ENCODE results near the gene HOXA6. TPM values are rescaled to one million over a fixed set of nuclear protein-coding genes. Genes with fewer than 3 reads are reported as not detected.

The HOXA6 gene
- total and polyA plus RNA-seq, 2 donors (not counting 3 experiments of a cell fraction or from before 2014, with no cell fraction given): 10.0 to 20.7 TPM

DNA sequence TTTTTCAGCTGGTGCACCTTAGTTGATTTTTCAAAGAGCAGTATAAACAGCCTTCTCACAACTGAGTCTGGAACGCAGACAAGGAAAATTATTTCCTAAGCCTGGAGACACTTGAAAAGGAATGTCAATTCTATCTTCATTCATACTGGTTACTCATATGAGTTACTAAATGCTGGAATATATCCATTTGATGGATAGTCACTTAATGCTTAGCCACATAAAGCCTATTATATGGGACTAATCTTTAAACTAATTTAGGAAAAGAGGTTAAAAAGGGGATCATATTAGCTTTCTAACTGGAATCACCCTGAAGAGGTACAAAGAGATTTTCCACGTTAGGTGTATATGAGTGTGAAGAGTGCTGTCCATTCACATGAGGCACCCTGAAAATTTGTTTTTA, 15.4 kb downstream of the HOXA6 start:
- Histone ChIP-seq H3K4me2 (ENCODE audit: insufficient read depth, low read length) (no peak overlapping the region), H3K27ac (ENCODE audit: insufficient read depth, low read depth, low read length) (no peak overlapping the region), H3K4me1 (ENCODE audit: control insufficient read depth, extremely low read depth, insufficient read depth, low read length) (peaks cover 70% of the 10 kb centered on the region), H3K4me3 (replicated peaks in 1 of 3; ENCODE audit: insufficient read depth in 1 of 3, low read depth in 1 of 3, low read length in 3 of 3) (no peak overlapping the region), H3K9ac (replicated peaks; ENCODE audit: extremely low read depth, insufficient read depth, low read length) (no peak overlapping the region), H3K9me1 (replicated peaks; ENCODE audit: control insufficient read depth, extremely low read depth, insufficient read depth, low read length) (no peaks in the 10 kb centered on the region), H3K9me3 (replicated peaks; ENCODE audit: control insufficient read depth, insufficient read depth, low read length) (no peaks in the 10 kb centered on the region), H3K27me3 (ENCODE audit: control insufficient read depth in 2 of 2, insufficient read depth in 2 of 2, low read length in 2 of 2) (no peaks in the 10 kb centered on the region), H3K36me3 (ENCODE audit: control insufficient read depth in 2 of 2, extremely low read depth in 1 of 2, insufficient read depth in 2 of 2, low read length in 2 of 2) (peaks cover 0 to 11% of the 10 kb centered on the region in 2 experiments), H2AFZ (ENCODE audit: low read depth, low read length) (no peak overlapping the region), H4K20me1 (replicated peaks; ENCODE audit: control insufficient read depth, extremely low read depth, insufficient read depth, low read length) (no peaks in the 10 kb centered on the region), H3K79me2 (ENCODE audit: control insufficient read depth, insufficient read depth, low read length) (peaks cover 74% of the 10 kb centered on the region)
- ChIA-PET POLR2A (interaction anchor here (0.7 to 1.3 kb wide), 2 partner anchors 268 to 443 kb away, joined by 3 to 4 read pairs; partner anchors contain the start of gene SKAP2), CTCF (interaction anchor here (1.6 to 2.7 kb wide), 11 partner anchors 9 to 450 kb away, joined by 3 to 16 read pairs (median 8); no protein-coding TSS in a partner anchor)
- TF ChIP-seq EZH2 (IDR thresholded peaks at IDR 0.05; ENCODE audit: borderline replicate concordance, low read depth, low read length, severe bottlenecking) (no peak), POLR2AphosphoS5 (IDR thresholded peaks at IDR 0.05; ENCODE audit: insufficient read depth, low read depth, low read length) (no peak)
- TF ChIP-seq, protein P1, sequence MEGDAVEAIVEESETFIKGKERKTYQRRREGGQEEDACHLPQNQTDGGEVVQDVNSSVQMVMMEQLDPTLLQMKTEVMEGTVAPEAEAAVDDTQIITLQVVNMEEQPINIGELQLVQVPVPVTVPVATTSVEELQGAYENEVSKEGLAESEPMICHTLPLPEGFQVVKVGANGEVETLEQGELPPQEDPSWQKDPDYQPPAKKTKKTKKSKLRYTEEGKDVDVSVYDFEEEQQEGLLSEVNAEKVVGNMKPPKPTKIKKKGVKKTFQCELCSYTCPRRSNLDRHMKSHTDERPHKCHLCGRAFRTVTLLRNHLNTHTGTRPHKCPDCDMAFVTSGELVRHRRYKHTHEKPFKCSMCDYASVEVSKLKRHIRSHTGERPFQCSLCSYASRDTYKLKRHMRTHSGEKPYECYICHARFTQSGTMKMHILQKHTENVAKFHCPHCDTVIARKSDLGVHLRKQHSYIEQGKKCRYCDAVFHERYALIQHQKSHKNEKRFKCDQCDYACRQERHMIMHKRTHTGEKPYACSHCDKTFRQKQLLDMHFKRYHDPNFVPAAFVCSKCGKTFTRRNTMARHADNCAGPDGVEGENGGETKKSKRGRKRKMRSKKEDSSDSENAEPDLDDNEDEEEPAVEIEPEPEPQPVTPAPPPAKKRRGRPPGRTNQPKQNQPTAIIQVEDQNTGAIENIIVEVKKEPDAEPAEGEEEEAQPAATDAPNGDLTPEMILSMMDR (IDR thresholded peaks at IDR 0.05; ENCODE audit: extremely low read depth in 1 of 2, insufficient read depth in 1 of 2, low read depth in 1 of 2, low read length in 2 of 2): no peak
- TF ChIP-seq, protein P2, sequence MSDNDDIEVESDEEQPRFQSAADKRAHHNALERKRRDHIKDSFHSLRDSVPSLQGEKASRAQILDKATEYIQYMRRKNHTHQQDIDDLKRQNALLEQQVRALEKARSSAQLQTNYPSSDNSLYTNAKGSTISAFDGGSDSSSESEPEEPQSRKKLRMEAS (IDR thresholded peaks at IDR 0.05; ENCODE audit: insufficient read depth, insufficient read length): no peak
- intact Hi-C loops (cut with micrococcal nuclease): no loop called here
- FAIRE-seq (no peak), DNase-seq (ENCODE audit: low read depth, low spot score) (peak; percentile 5)
- no TSS peak for BruUV-seq (replicated peaks)
- dilution Hi-C loops (cut with MboI; ENCODE audit: extremely low pct_ligation_motif_present, low sequenced_read_pairs): no loop called here

Data from endothelial cell of umbilical vein (primary cell).